ENCODE data around the gene IMPDH2.
A peak's percentile ranks its signal among the peaks of the same experiment; 100 is the strongest.

Gene IMPDH2

DNA sequence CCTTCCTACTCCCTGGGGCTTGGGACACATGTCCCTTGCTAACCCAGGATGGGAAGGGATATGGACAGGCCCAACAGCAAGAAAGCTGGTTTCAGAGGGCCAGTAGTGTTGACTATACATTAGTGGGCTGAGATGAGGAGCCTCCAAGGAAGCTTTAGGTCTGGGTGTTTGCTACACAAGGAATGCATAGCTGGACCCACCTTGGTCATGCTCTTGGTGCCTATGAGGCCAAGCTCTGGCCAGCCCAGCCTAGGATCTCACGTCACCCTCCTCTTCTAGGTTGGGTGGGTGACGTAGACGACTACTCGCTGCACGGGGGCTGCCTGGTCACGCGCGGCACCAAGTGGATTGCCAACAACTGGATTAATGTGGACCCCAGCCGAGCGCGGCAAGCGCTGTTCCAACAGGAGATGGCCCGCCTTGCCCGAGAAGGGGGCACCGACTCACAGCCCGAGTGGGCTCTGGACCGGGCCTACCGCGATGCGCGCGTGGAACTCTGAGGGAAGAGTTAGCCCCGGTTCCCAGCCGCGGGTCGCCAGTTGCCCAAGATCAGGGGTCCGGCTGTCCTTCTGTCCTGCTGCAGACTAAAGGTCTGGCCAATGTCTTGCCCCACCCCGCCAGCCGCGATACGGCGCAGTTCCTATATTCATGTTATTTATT lies 22.7 kb downstream of the IMPDH2 start:
- no peak for TF ChIP-seq POLR2A (IDR thresholded peaks at IDR 0.05; ENCODE audit: low read length)
- no peak for TF ChIP-seq GATA1 (IDR thresholded peaks at IDR 0.05; ENCODE audit: low read depth, low read length)
- DNase-seq, result peak; percentile 71 to 78

- no peak for DNase-seq
- TF ChIP-seq GATA1 (IDR thresholded peaks at IDR 0.05; ENCODE audit: low read depth, low read length), result no peak
- TF ChIP-seq POLR2A (IDR thresholded peaks at IDR 0.05; ENCODE audit: low read length), result no peak
These were observed 23.2 kb downstream of the IMPDH2 start for GRCh38 chr3:49005998-49006397.

DNA sequence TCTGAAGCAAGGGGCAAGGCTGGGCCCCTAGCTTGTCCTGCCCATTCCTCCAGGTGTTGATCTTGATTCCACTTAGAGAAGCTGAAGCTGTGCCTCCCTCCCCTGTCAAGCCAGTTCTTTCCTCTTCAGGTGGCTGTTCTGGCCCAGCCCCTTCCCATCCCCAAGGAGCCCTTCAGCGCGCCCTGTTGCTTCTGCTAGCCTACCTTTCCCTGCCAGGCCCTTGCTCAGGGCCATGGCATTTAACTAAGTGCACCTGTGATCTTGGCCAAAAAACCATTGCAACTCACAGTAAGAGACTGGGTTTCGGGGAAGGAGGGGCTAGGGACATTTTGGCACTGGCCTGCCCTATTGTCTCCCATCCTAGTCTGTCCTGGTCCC lies 23.9 kb downstream of the IMPDH2 start:
- DNase-seq, result no peak
- TF ChIP-seq GATA1 (IDR thresholded peaks at IDR 0.05; ENCODE audit: low read depth, low read length) (no peak), POLR2A (IDR thresholded peaks at IDR 0.05; ENCODE audit: low read length) (no peak)

- TF ChIP-seq POLR2A (IDR thresholded peaks at IDR 0.05; ENCODE audit: low read length) (peak; percentile 43), GATA1 (IDR thresholded peaks at IDR 0.05; ENCODE audit: low read depth, low read length) (no peak)
- DNase-seq, result peak; percentile 80 to 90
These were observed 24.6 kb downstream of the IMPDH2 start for GRCh38 chr3:49004352-49005302.

DNA sequence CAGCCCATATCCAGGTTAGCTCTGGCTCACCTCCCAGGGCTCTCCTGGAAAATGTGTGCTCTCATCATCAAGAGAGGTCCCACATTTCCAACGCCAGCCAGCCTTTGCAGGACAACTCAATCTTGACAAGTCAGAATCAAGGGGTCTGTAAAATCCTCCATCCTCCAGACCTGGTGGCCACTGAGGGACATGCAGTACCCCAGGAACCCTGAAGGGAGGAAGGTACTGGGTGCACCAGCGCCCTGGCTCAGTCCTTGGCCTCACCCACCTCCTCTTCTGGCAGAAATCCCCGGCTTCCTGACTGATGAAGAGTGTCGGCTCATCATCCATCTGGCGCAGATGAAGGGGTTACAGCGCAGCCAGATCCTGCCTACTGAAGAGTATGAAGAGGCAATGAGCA lies 28.0 kb downstream of the IMPDH2 start:
- no peak for TF ChIP-seq GATA1 (IDR thresholded peaks at IDR 0.05; ENCODE audit: low read depth, low read length)
- no peak for TF ChIP-seq POLR2A (IDR thresholded peaks at IDR 0.05; ENCODE audit: low read length)
- DNase-seq, result no peak

DNA sequence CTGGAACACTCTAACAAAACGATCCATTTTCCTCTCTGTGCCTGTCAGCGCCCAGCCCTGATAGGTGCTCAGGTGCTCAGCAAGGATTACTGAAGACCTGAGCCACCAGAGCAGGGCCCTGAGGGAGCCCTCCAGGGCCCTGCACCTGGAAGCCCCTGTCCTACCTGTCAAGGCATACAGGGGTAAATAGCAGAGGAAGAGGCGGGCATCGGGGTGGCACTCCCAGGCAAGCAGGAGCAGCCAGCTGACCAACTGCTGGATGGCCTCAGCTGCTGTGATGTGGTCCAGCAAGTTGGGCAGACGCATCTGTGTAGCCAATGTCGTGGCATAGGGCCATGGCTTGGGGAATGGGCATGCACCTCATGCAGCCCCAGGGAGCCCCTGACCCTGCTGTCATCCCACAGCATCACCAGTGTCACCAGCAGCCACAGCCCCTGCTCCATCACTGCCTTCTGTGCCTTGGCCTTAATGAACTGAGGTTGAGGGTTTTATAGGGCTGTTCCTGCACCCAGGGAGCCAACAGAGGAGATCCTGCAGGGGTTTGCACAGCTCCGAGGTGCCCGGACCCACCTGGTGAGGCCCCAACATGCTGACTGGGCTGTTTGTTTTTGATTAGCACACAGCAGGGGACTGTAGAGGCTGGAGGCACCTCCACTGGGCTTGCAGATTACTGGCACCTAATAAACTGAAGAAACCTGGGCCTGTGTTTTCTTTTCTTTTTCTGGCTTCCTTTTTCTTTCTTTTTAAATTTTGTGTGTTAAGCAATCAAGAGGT lies 29.9 kb downstream of the IMPDH2 start:
- DNase-seq, result no peak
- no peak for TF ChIP-seq GATA1 (IDR thresholded peaks at IDR 0.05; ENCODE audit: low read depth, low read length)
- TF ChIP-seq POLR2A (IDR thresholded peaks at IDR 0.05; ENCODE audit: low read length), result no peak

DNA sequence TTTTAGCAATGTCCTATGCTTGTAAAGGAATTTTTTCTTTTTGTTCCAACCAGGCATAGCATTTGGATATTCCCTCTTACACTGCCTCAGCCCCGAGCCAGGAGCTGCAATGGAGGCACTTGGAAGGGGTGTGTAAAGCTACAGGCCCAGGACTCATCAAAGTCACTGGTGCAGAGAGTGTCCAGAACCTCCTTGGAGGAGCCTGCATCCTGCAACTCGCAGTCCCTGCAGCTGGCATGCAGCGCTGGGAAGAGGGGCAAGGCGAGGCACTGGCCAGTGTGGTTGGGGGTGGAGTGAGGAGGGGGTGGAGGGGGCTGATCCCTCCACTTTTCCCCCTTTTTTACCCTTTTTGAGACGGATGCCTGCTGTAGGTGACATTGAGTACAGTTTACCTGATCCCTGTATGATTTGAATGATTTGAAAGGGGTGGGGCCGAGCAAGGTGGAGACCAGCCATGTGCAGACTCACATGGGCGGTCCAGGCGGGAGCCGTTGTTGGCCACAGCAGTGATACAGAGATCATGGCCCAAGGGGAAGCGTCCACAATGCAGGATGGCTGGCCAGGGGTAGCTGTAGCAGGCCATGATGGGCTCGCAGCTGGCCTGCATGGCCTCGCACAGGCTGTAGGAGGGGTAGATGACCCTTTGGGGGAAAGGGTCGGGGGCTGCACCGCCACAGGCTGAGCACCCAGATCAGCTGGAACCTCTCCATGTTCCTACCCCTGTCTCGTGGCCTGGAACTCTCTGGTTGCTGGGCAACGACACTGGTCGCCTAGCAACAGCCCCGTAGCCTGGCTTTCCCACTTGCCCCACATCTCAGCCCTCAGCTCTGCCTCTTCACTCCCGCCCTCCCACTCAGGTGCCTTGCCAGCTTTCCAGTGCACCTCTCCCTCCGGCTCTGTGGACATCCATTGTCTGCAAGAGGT lies 31.2 kb downstream of the IMPDH2 start:
- TF ChIP-seq POLR2A (IDR thresholded peaks at IDR 0.05; ENCODE audit: low read length) (no peak), GATA1 (IDR thresholded peaks at IDR 0.05; ENCODE audit: low read depth, low read length) (no peak)
- DNase-seq, result no peak

DNA sequence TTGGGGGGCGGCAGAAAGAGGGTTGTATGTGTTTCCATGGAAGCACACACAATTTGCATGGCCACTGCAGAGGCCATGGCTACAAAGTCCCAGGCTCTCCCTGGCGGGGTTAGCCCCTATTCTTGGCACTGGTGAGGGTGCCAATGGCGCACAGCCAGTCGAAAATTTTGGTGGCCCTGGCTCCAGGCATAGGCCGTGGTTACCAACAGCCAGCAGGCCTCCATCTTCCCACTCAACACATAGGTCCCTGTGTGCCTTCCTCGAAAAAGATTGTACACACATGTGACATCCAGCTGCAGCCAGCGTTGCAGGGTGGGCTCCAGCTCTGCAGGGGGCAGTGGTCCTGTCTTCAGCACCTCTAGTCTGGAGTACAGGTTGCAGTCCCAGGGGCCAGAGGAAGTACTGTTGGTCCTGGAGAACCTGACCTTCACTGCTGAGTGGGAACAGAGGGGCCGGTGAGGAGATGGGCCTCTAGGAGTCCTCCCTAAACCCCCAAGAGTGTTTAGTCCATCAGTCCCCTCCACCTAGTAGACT lies 32.0 kb downstream of the IMPDH2 start:
- DNase-seq, result no peak
- no peak for TF ChIP-seq GATA1 (IDR thresholded peaks at IDR 0.05; ENCODE audit: low read depth, low read length)
- no peak for TF ChIP-seq POLR2A (IDR thresholded peaks at IDR 0.05; ENCODE audit: low read length)

DNA sequence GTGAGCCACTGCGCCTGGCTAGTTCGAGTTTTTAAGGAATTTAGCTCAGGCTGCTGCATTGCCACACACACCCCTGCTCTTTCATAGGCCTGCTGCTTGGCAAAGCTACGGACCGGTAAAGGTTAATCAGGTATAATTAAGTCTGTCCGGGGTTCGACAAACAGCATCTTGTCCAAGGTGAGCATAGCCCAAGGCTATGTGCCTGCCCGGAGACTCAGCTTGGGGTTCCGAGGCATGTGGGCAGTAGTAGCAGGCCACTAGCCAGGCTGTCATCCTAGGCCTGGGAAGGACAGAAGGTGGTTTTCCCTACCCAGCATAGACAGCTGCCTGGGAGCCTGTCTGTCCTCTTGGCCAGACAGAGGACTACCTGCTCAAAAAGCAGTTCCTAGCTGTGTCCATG lies 32.6 kb downstream of the IMPDH2 start:
- TF ChIP-seq POLR2A (IDR thresholded peaks at IDR 0.05; ENCODE audit: low read length) (no peak), GATA1 (IDR thresholded peaks at IDR 0.05; ENCODE audit: low read depth, low read length) (no peak)
- no peak for DNase-seq

- TF ChIP-seq POLR2A (IDR thresholded peaks at IDR 0.05; ENCODE audit: low read length) (no peak), GATA1 (IDR thresholded peaks at IDR 0.05; ENCODE audit: low read depth, low read length) (no peak)
- no peak for DNase-seq
These were observed 35.4 kb downstream of the IMPDH2 start for GRCh38 chr3:48993834-48994233.

- no peak for DNase-seq
- no peak for TF ChIP-seq GATA1 (IDR thresholded peaks at IDR 0.05; ENCODE audit: low read depth, low read length)
- TF ChIP-seq POLR2A (IDR thresholded peaks at IDR 0.05; ENCODE audit: low read length), result no peak
These were observed 37.2 kb downstream of the IMPDH2 start for GRCh38 chr3:48991851-48992545.
